Germinal center (tissue), 1 donor: ENCODE results near the gene CLCN1.

Experiments
- DNase-seq: peaks from one replicate; pipeline ENCODE4 v3.0.0; 2012; ENCODE audit warnings: mixed read lengths, low spot score

The CLCN1 gene

DNA sequence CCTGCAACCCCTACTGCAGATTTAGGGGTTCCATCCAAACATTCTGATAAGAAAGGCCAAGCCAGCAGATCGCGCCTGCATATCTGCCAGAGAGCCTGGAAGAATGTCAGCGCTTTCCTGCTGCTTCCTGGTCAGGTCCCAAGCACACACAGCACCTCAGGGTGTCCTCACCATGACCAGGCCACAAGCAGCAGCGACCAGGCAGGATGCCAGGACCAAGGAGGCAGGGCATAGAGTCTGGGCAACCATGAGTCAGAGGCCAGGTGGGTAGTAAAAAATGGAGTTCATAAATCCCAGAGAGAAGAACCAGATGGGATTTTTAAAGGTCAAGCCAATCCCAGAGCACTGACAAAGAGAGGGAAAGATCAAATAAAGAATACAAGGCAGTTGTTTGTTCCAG lies 52.1 kb downstream of the CLCN1 start:
- no peak for DNase-seq

DNA sequence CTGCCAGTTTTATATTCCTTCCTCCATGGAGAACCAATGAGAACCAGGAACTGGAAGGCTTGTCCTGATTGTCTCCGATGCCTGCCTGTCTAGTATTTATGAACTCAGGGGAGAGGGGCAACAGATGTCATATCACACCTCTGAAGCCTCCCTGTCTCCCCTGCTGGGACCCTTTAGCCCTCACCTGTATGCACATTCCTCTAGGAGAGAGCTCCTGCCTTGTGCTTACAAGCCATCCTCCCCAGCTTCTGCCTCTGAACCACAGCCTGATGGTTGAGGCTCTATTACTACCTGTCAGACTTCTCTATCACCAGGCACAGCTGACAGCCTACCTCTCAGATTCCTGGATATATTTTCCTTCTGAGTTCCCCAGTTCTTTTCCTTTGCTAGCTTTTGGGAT lies 52.5 kb downstream of the CLCN1 start:
- DNase-seq = no peak

DNA sequence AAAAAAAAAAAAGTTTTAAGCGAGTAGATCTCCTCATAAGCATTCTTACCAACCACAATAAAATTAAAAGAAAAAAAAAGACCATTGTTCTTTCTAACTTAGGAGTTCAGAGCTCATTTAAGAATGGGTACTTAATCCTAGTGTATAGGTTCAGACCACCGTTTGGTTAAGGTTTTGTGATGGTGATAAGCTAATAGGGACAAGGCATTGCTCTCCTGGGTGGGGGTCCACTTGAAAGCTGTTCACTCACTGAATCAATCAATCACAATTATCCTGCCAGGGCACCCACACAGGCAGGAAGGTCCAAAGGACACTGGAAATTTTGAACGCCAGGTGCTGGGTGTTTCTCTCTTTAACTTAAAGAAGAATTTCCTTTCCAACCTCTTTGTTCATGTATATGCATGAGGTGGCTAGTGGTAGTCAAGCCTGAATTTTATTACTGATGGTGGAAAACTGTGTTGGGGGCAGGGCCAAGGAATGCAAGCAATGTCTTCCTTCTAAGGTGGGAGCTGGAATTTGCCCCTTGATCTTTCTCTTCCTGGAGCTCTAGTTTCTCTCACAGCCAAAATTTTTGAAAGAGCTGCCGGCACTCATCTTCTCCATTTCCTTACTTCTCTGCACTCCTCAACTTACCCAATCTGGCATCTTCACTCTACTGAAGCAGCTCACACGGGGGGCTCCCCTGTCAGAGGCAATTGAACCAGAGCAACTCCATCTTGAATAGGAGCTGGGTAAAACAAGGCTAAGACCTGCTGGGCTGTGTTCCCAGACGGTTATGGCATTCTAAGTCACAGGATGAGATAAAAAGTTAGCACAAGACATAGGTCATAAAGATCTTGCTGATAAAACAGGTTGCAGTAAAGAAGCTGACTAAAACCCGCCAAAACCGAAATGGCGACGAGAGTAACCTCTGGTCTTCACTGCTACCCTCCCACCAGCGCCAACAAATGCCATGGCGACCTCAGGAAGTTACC lies 54.1 kb downstream of the CLCN1 start:
- DNase-seq = no peak

DNA sequence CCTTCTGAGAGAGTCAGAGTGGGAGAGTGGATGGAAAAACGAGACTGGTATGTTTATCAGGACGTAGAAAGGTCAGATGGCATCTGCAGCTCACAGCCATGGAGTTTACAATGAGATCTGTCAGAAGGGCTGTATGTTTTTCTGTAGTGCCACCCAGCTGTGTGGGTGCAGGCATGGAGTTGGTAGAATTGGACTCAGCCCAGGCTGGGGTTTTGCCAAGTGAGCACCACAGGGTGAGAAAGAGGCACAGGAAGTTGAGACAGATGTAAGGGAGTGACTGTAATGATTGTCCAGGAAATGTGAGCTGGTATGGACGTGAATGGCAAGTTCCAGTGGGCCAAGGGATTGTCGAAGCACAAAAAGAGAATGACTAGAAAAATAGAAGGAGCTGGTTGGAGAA lies 56.2 kb downstream of the CLCN1 start:
- DNase-seq = no peak

GRCh38 chr7:143373255-143373794 lies 57.4 kb downstream of the CLCN1 start:
- no peak for DNase-seq

DNA sequence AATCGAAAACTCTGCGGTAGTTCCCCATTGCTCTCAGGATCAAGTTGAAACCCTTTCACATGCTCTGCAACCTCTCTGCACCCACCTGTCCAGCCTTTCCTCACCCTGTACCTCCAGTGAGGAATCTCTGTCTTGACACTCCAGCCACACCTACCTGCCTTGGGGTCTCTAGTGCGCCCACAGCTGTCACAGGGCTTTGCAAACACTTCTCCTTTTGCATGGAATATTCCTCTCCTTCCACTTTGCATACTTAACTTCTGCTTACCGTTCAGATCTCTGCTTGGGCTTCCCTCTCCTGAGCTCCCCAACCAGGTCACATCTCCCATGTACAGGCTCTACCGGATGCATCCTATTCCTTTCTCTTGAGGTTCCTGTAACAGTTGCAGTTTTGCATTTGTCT lies 58.6 kb downstream of the CLCN1 start:
- peak; percentile 30 for DNase-seq

DNA sequence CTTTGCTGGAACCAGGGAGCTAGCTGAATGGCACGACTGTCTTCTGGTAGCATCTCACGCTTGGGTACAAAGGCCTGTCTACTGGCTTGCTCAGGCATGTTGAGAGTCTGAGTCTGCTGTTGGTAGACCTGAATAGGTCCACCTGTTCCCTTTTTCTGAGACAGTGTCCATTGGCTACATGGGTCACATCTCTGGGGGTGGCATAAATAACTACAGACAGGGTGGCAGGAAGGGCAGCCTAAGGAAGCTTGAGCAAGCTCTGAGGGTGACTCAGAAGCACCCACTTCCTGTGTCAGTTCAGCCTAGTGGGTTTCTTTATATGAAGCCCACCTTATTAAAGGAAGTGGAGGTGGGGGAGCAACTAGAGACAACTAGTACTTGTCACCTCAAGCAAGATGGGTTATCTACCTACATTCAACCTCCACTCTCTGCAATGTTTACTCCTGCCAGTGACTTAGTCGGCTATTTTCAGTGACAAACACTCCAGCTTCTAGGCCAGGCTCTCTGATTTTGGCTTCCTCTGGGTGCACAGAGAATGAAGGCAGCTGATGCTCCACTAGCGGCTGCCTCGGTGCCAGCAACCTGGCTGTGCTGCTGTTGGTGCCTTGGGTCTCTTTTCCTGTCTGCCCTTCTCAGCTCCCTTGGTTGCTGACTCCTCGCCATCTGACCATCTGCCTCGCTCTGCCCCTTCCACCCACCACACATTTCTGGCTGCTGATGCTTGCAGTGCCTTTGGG lies 59.6 kb downstream of the CLCN1 start:
- no peak for DNase-seq

DNA sequence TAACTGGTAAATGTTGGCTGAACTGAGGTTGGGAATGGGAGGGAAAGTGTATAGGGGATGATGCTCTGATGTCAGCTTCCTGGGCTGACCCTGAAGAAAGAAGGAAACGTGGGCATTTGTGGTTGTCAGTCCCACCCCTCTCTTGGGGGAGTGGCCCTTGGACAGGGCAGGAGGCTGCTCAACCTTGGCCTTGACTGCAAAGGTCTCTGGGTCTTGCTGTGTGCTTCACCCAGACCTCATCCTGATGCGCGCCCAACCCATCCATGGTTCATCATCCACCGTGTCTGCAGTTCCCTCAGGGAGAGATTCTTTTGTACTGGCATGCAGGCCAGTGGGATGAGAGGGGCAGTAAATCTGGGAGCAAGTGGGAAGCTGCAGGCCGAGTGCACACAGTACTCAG lies 60.5 kb downstream of the CLCN1 start:
- no peak for DNase-seq

DNA sequence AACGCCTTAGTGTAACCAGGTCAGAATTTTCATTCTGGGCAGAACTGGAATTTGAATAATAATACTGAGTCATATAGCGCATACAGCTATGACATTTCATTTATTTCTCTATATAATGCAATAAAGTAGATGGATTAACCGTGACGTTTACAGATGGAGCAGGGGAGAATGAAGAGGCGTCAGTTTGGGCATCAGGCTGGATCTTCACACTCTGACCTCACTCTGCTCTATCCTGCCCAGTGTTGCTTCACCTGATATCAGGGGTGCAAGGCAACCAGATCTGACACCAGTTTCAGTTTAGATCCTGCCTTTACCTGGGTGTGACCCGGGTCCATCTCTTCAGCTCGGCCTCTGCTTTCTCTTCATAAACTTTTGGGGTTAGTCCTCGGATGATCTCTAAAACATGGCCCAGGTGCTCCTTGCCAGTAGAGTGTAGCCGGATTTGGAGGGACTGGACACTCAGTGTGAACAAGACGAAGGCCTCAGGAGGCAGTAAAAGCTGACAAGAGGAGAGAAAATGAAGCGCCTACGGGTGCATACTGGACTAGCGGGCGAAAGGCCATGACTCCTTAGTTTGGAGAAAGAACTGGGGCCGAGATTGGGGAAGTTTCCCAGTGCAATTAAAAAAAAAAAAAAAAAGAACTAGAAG lies 63.8 kb downstream of the CLCN1 start:
- no peak for DNase-seq

- DNase-seq = peak; percentile 88
These were observed 64.3 kb downstream of the CLCN1 start for GRCh38 chr7:143380260-143380645.

DNA sequence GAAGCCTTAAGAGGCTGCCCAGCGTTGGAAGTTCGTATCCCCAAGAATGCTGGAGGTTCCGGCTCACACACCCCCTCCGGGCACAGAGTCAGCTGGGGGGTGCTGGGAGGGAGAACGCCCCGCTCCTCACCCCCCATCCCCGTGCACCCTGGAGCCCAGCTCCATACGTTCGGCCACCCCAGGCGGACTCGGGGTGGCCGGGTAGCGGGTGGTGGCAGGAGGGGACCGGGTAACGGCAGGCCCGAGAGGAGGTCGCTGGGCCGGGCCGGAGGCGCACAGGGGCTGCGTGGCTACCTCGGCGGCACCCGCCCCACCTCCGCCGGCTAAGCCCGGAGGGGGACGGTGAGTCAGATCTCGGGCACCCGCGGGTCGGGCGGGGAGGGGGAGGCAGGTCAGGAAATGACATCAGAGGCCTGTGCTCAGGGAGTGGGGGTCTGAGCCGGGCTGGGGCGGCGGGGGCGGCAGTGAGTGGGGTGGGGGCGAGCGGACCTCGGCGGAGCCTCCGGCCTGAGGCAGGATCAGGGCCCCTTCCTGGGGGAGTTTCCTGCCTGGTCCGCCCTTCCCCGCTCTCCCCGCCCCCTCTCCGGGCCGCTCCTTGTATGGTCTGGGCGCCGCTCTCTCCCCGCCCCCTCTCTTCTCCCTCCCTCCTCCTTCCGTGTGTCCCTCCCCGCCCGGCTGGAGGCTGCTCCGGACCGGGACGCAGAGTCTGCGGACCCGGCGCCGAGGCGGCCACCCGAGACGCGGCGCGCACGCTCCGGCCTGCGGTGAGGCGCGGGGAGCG lies 64.9 kb downstream of the CLCN1 start, which contains the start of gene ZYX:
ZYX (plus strand) TSS at position 700 of the 781 bp plus-strand sequence. CDS start 227 bp downstream, outside the sequence.
- peak; percentile 91 for DNase-seq

GRCh38 chr7:143381427-143382125 lies 65.7 kb downstream of the CLCN1 start:
- no peak for DNase-seq

GRCh38 chr7:143382126-143382790 lies 66.3 kb downstream of the CLCN1 start:
- no peak for DNase-seq

- no peak for DNase-seq
These were observed 67.1 kb downstream of the CLCN1 start for GRCh38 chr7:143382791-143383641.

DNA sequence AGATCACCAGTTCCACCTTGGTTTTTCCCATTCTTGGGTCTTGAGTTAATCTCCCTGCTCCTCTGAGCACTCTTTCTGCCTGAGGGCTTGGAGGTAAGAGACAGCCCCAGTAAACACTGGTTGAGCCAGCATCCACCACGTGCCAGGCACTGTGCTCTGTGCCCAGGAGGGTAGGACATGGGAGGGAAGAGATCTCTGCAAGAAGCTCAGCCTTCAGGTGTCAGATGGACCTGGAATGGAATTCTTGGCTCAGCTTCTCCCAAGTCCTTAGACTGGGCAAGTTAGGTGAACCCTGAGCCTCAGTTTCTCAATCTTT lies 67.7 kb downstream of the CLCN1 start:
- no peak for DNase-seq

DNA sequence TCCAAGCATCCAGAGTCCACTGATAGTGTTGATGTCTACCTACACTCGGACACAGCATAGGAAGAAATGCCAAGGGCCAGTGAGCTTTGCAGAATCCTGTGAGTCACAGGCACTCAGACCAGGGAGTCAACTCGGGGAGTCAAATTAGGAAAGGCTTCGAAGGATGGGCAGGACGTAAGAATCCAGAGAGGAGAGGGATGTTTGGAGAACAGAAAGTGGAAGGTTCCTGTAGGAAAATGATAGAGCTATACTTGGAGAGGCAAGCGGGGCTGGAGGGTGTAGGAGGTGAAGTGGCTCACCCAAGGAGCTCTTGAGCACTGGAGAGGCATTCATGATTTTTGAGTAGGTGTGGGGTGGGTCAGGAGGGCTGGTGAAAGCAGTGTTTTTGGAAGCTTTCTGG lies 68.2 kb downstream of the CLCN1 start:
- DNase-seq = no peak

DNA sequence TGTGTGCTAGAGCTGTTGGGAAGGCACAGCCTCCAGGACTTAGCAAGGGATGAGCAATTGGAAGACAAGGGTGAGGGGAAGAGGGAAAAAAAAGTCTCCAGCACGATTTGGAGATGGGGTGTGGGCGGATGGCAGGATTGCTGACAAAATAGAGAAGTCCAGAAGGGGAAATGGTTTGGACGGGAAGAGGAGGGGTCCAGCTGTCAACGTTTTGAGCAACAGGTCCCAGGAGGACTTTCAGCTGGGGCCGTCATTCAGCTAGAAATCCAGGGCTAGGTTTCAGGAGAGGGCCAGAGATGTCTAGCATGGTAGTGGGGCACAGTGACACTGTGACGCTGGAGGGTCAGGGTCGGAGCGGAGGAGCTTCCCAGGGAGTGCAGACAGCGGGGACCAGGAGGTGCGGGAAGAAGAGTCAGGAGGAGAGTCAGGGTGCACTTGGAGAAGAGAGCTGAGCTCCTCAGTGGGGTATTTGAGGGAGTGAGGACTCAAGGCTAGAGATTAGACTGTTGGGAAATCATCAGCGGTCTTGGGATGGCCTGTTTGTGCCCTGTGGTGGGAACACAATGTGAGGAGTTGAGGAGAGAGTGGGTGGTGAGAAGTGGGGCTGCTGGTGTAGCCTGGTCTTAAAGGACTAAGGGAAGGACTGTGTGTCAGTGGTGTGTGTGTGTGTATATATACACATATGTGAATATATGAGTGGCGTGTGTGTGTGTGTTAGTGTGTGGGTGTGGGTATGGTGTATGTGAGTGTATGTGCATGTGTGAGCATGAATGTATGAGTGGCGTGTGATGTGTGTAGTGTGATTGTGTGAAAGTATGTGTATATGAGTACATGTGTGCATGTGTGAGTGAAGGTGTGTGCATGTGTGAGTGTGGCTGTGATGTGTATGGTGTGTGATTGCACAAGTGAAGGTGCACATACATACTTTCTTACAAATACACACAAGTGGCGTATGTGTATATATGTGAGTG lies 69.0 kb downstream of the CLCN1 start:
- DNase-seq = no peak
